ENCODE measurements around the gene NUDT16. TPM values are rescaled to one million over a fixed set of nuclear protein-coding genes. Genes with fewer than 3 reads are reported as not detected.
"Not testable (repeated sequence)": the region's sequence is repeated elsewhere in the genome, so short reads cannot be mapped to it uniquely, and the experiment has no call there.

The NUDT16 gene
- total RNA-seq, 4 donors from 2014 or later = 28.1 to 209 (median 132) TPM

DNA sequence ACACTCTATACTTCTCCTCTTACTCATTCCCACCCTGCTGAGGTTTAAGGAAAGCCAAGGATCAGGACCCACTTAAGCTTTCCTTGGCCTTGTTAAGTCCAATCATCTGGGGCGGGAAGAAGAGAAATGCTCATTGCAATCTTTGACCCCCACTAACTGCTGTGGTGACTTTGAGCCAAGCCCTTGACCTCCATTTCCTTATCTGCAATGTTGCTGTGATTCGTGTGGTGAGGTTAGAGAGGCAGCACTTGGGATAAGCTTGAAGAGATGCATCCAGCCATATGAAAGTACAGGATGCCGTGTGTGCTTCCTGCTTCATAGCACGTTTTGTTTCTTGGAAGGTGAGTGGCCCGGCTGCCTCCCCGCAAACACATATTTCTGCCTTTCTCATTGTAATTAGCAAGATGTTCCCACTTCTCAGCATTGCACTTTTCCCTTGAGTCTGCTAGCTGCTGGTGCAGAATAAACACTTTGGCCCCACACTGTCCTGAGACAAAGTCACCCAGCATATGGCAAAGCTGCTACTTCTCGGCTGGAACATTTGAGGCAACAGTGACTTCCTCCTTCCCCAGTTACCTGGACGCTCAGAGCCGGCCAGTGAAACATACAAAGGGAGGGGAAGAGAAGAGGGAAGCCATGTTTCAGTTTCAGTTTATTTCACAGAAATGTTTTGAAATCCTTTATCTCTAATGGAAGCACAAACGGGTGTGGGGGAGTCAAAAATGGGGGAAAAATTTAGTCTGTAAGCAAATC lies 10.5 kb upstream of the NUDT16 start:
- no peaks in the 10 kb centered on the region for H3K27me3 ChIP-seq
- peaks cover 0 to 22% (median 0%) of the 10 kb centered on the region in 3 donors for H3K36me3 ChIP-seq
- DNase-seq = no peak
- TF ChIP-seq POLR2A (IDR thresholded peaks at IDR 0.05) (no peak), CTCF (IDR thresholded peaks at IDR 0.05) (no peak)
- peaks cover 0 to 7% (median 0%) of the 10 kb centered on the region in 4 donors for H3K4me1 ChIP-seq
- no peak overlapping the region for H3K4me3 ChIP-seq
- H3K27ac ChIP-seq = peak overlapping the region in 1 of 4 donors; percentile 50
- no peaks in the 10 kb centered on the region for H3K9me3 ChIP-seq

DNA sequence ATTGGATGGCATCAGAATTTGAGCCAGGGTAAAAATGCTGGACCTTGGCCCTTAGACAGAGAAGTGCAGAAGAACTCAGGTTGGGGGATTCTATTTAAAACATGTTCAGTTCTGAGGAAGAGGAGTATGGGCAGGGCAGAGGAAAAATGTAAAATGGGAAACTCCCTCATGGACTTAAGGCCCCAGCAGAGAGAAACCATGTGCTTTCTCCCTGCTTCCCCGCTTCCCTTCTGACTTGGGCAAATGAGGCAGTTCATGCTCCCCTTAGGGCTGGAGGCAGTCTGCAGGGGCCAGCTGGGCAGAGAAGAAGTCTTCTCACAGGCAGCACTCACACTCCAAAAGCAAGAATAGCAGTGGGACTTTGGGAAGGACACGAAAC lies 9.9 kb upstream of the NUDT16 start:
- Histone ChIP-seq H3K27me3 (no peaks in the 10 kb centered on the region), H3K27ac (peak overlapping the region in 1 of 4 donors; percentile 50), H3K4me3 (no peak overlapping the region), H3K4me1 (peaks cover 0 to 7% (median 0%) of the 10 kb centered on the region in 4 donors), H3K9me3 (no peaks in the 10 kb centered on the region), H3K36me3 (peaks cover 0 to 27% (median 0%) of the 10 kb centered on the region in 3 donors)
- DNase-seq = no peak
- TF ChIP-seq CTCF (IDR thresholded peaks at IDR 0.05) (no peak), POLR2A (IDR thresholded peaks at IDR 0.05) (no peak)

DNA sequence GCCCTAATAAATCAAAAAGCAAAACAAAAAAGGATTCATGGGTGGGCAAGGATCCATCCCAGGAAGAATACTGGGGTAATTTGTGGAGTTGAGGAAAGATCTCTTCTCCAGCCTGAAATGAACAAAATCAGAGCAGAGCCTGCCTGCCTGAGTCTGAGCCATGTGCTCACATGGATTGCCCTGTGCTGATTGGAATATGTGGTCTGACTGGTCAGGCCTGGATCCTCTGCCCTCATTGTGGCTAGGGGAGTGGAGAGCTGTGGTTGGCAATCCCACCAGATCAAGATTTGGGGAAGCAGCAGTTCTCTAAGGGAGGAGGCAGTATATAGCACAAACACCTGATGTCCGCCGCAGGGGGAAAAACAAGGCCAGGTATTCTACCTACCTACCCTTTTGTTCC lies 6.8 kb upstream of the NUDT16 start:
- no peaks in the 10 kb centered on the region for H3K27me3 ChIP-seq
- H3K36me3 ChIP-seq = peaks cover 0 to 27% (median 0%) of the 10 kb centered on the region in 3 donors
- H3K27ac ChIP-seq = no peak overlapping the region
- H3K4me3 ChIP-seq = no peak overlapping the region
- no peaks in the 10 kb centered on the region for H3K9me3 ChIP-seq
- no peak for DNase-seq
- TF ChIP-seq POLR2A (IDR thresholded peaks at IDR 0.05) (no peak), CTCF (IDR thresholded peaks at IDR 0.05) (no peak)
- H3K4me1 ChIP-seq = peaks cover 0 to 7% (median 0%) of the 10 kb centered on the region in 4 donors

GRCh38 chr3:131380821-131381444 lies 641 bp upstream of the NUDT16 start:
- peaks cover 0 to 28% (median 0%) of the 10 kb centered on the region in 3 donors for H3K36me3 ChIP-seq
- H3K27ac ChIP-seq = peak overlapping the region; percentile 78 to 95 (median 94)
- H3K9me3 ChIP-seq, H3K27me3 ChIP-seq: not testable (repeated sequence)
- H3K4me3 ChIP-seq = peak overlapping the region; percentile 86 to 98 (median 94)
- DNase-seq = peak in 1 of 3 donors; percentile 60
- peak in 1 of 2 donors; percentile 69 for TF ChIP-seq POLR2A (IDR thresholded peaks at IDR 0.05)
- peaks cover 0 to 25% (median 4%) of the 10 kb centered on the region in 4 donors for H3K4me1 ChIP-seq

GRCh38 chr3:131386429-131387165 lies 5.0 kb downstream of the NUDT16 start:
- H3K4me1 ChIP-seq = peaks cover 0 to 39% (median 4%) of the 10 kb centered on the region in 4 donors
- peak overlapping the region; percentile 42 to 89 (median 72) for H3K27ac ChIP-seq
- H3K4me3 ChIP-seq = no peak overlapping the region
- peaks cover 0 to 21% (median 0%) of the 10 kb centered on the region in 3 donors for H3K36me3 ChIP-seq
- H3K9me3 ChIP-seq = no peaks in the 10 kb centered on the region
- no peaks in the 10 kb centered on the region for H3K27me3 ChIP-seq
- peak; percentile 35 to 67 for TF ChIP-seq POLR2A (IDR thresholded peaks at IDR 0.05)
- peak in 2 of 6 experiments; percentile 23 to 33 for TF ChIP-seq CTCF (IDR thresholded peaks at IDR 0.05)
- peak in 2 of 3 donors; percentile 78 to 89 for DNase-seq
